KMS-11 (cell line): ENCODE measurements around the gene RAB21.

Experiments used
- H2AFZ ChIP-seq: fragments of 200-600 bp; sonication (generic); 2 replicates; pipeline ENCODE4 v1.6.1; 2016; ENCODE audit warnings: antibody characterized with exemption, mixed run types, low read depth
- H3K27ac ChIP-seq: fragments of 200-600 bp; sonication (generic); 2 replicates; pipeline ENCODE4 v1.6.1; 2016; ENCODE audit warnings: mild to moderate bottlenecking, mixed run types
- H3K27me3 ChIP-seq: fragments of 200-600 bp; sonication (generic); 2 replicates; pipeline ENCODE4 v1.6.1; 2017; ENCODE audit warnings: mild to moderate bottlenecking, low read depth, mixed run types, moderate library complexity; ENCODE audit not compliant: insufficient read depth
- H3K36me3 ChIP-seq: fragments of 200-600 bp; sonication (generic); 2 replicates; pipeline ENCODE4 v1.6.1; 2017; ENCODE audit warnings: mild to moderate bottlenecking, mixed run types; ENCODE audit not compliant: insufficient read depth
- H3K4me1 ChIP-seq: fragments of 200-600 bp; sonication (generic); 2 replicates; pipeline ENCODE4 v1.6.1; 2016; ENCODE audit warnings: mild to moderate bottlenecking, low read depth, mixed run types; ENCODE audit not compliant: poor library complexity, severe bottlenecking
- H3K4me2 ChIP-seq: fragments of 200-600 bp; sonication (generic); 2 replicates; pipeline ENCODE4 v1.7.0; 2016; ENCODE audit warnings: mild to moderate bottlenecking, mixed run types
- H3K4me3 ChIP-seq: fragments of 200-600 bp; sonication (generic); IDR thresholded peaks from 2 replicates; pipeline ENCODE4 v1.6.1; 2017; ENCODE audit warnings: low read depth, low read length, mixed read lengths; ENCODE audit not compliant: insufficient read depth
- H3K79me2 ChIP-seq: fragments of 200-600 bp; sonication (generic); 2 replicates; pipeline ENCODE4 v1.6.1; 2016; ENCODE audit warnings: low read depth, mixed run types; ENCODE audit not compliant: insufficient read depth
- H3K9ac ChIP-seq: fragments of 200-600 bp; sonication (generic); 2 replicates; pipeline ENCODE4 v1.6.1; 2016; ENCODE audit warnings: mild to moderate bottlenecking, mixed run types
- H4K20me1 ChIP-seq: fragments of 200-600 bp; sonication (generic); 2 replicates; pipeline ENCODE4 v1.6.1; 2016; ENCODE audit warnings: mild to moderate bottlenecking, mixed run types; ENCODE audit not compliant: insufficient read depth
- TF ChIP-seq, protein P1 (sequence below): fragments of 200-600 bp; sonication (generic); conservative IDR thresholded peaks from 2 replicates; pipeline ENCODE4 v1.6.1; 2017; ENCODE audit warnings: low read depth, mild to moderate bottlenecking, antibody characterized with exemption, low read length, moderate library complexity, mixed read lengths

RAB21 gene

DNA sequence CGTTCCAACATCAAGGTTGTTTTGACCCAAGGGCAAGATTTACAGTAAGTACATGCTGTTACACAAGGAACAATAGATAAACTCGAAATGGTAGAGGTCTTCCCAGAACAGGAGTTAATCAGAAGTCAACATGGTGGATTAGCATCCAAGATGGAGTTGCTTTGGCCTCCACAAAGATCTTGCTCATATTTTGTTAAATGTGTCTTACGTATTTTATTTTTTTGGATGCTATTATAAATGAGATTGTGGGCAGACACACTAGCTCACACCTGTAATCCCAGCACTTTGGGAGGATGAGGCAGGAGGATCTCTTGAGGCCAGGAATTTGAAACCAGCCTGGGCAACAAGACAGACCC is 22.3 kb upstream of the RAB21 start:
- Histone ChIP-seq H3K27ac (no peak overlapping the region), H3K9ac (no peak overlapping the region), H3K79me2 (no peaks in the 10 kb centered on the region), H3K4me3 (no peak overlapping the region), H3K4me2 (no peak overlapping the region), H3K36me3 (no peaks in the 10 kb centered on the region), H3K27me3 (no peaks in the 10 kb centered on the region), H4K20me1 (no peaks in the 10 kb centered on the region), H2AFZ (no peak overlapping the region), H3K4me1 (no peaks in the 10 kb centered on the region)
- TF ChIP-seq, protein P1, sequence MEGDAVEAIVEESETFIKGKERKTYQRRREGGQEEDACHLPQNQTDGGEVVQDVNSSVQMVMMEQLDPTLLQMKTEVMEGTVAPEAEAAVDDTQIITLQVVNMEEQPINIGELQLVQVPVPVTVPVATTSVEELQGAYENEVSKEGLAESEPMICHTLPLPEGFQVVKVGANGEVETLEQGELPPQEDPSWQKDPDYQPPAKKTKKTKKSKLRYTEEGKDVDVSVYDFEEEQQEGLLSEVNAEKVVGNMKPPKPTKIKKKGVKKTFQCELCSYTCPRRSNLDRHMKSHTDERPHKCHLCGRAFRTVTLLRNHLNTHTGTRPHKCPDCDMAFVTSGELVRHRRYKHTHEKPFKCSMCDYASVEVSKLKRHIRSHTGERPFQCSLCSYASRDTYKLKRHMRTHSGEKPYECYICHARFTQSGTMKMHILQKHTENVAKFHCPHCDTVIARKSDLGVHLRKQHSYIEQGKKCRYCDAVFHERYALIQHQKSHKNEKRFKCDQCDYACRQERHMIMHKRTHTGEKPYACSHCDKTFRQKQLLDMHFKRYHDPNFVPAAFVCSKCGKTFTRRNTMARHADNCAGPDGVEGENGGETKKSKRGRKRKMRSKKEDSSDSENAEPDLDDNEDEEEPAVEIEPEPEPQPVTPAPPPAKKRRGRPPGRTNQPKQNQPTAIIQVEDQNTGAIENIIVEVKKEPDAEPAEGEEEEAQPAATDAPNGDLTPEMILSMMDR: no peak

DNA sequence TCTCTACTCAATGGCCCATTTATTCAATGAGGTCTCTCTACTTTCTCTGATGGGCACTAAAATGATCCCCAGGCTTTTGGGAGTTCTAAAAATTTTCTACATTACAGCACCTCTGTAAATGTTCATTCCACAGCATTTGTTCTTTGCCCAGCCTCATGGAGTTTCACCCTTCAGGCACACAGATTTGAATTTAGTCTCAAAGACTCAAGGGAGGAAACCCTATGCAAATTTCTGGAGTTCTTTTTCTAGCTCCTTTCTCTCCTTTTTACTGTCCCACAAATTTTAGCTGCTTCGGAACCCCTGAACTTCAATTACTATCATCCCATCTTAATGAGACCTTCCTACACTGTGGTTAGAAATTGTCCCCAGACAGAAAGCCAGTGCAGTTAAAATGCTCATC is 17.5 kb upstream of the RAB21 start:
- Histone ChIP-seq H2AFZ (no peak overlapping the region), H3K4me1 (no peaks in the 10 kb centered on the region), H3K27me3 (no peaks in the 10 kb centered on the region), H3K79me2 (no peaks in the 10 kb centered on the region), H3K27ac (no peak overlapping the region), H4K20me1 (no peaks in the 10 kb centered on the region), H3K4me2 (no peak overlapping the region), H3K9ac (no peak overlapping the region), H3K36me3 (no peaks in the 10 kb centered on the region), H3K4me3 (no peak overlapping the region)
- TF ChIP-seq, protein P1: no peak

DNA sequence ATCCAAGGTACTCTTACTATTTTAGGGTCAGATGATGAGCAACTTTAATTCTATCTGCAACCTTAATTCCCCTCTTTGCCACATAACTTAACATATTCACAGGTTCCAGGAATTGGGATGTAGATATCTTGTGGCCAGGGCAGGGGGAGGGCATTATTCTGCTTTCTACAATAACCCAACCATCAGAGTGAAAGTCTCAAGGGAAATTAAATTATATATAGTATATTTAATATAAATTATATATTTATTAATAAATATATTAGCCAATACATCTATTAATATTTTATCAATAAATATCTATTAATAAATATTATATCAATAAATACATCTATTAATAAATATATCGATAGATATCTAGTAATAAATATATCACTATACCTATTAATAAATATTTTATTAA is 11.7 kb upstream of the RAB21 start:
- Histone ChIP-seq H3K27ac (no peak overlapping the region), H3K79me2 (no peaks in the 10 kb centered on the region), H3K4me1 (no peaks in the 10 kb centered on the region), H3K36me3 (no peaks in the 10 kb centered on the region), H4K20me1 (no peaks in the 10 kb centered on the region), H3K4me3 (no peak overlapping the region), H3K27me3 (no peaks in the 10 kb centered on the region), H3K9ac (no peak overlapping the region), H3K4me2 (no peak overlapping the region), H2AFZ (no peak overlapping the region)
- TF ChIP-seq, protein P1: no peak

DNA sequence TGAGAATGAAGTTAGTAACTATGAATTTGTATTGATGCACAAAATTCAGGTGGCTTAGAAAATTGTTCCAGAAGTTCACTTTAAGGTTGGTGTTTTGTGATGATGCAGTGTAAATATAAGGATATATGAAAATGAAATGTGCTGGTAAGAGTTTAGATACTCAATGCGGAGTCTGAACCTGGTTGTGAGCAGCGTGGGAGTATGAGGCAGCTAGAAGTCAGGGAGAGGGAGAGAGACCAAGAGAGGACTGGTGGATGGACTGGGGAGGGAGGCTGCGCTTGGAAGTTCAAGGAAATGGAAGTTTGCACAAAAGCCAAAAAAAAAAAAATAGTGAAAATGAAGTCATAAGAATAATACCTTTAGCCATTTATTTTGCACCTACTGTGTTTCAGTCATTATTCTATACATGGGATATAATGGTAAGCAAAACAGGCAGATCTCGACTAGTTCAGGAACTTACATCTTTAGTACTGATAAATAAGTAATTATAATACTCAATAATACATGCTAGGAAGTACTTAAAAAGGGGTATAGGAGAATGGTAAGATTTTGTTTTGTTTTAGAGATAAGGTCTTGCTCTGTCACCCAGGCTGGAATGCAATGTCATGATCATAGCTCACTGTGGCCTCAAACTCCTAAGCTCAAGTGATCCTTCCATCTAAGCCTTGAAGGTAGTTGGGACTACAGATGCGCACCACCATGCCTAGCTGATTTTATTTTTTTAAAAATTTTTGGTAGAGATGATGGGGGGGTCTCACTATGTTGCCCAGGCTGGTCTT is 10.0 kb upstream of the RAB21 start:
- Histone ChIP-seq H3K27me3 (no peaks in the 10 kb centered on the region), H3K36me3 (no peaks in the 10 kb centered on the region), H3K9ac (no peak overlapping the region), H3K4me1 (no peaks in the 10 kb centered on the region), H3K4me2 (no peak overlapping the region), H3K79me2 (no peaks in the 10 kb centered on the region), H3K27ac (no peak overlapping the region), H2AFZ (no peak overlapping the region), H4K20me1 (no peaks in the 10 kb centered on the region), H3K4me3 (no peak overlapping the region)
- TF ChIP-seq, protein P1: no peak
